Uterus (tissue), 2 donors: ENCODE results near the gene SH3TC1.

ENCODE experiments used
- CTCF ChIP-seq, 4 experiments: fragments of 200-600 bp in 2 of 4; fragments of 450-650 bp in 2 of 4; sonication (generic) in 2 of 4; IDR thresholded peaks; one replicate each; pipeline ENCODE4 v1.5.1; 2016 to 2019; ENCODE audit warnings: antibody characterized with exemption in 4 of 4, mild to moderate bottlenecking in 2 of 4, moderate library complexity in 1 of 4
- POLR2A ChIP-seq, 2 donors: fragments of 450-650 bp; IDR thresholded peaks; one replicate each; pipeline ENCODE4 v1.6.1; 2016; ENCODE audit warnings: antibody characterized with exemption in 2 of 2, mild to moderate bottlenecking in 1 of 2, moderate library complexity in 1 of 2

GRCh38 chr4:8174970-8175369, 24.1 kb upstream of the SH3TC1 start:
- TF ChIP-seq POLR2A (IDR thresholded peaks at IDR 0.05) (no peak), CTCF (IDR thresholded peaks at IDR 0.05) (no peak)
